ENCODE measurements around the gene EFCAB12.
A peak's percentile ranks its signal among the peaks of the same experiment; 100 is the strongest.

Gene EFCAB12

DNA sequence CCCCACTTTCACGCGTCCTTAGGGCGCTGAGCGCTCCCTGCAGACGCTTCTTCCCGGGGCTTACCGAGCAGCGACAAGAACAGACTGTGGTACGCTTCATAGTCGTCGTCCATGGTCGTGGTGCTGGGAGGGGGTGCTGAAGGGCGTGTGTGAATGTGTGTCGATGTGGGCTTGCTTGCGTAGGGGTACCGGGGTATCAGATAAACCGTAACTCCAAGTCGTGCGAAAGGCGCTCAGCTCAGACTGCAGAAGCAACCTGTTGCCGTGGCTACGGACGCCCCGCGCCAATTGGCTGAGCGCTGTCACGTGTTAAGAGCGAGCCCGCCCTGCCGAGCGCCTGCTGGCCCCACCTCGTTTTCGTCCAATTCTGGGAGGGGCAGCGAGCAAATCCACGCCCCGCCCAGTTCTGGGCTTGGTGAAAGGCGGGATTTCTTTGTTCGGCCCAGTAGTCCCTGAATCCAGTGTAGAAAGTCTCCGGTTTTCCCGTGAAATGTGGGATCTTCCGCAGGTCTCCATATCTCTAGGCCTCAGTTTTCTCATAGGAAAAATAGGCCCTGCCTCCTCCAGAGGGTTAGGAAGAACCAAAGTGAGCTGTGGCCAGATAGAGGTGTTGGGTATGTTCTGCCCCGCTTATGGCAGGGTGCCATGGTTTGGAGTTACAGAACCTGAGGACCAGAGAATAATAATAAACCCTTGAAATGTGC, at the start of gene EFCAB12:
Gene EFCAB12 (minus strand): TSS at position 261 of the 704 bp plus-strand sequence. CDS start 148 bp downstream, at position 113.
- DNase-seq (ENCODE audit: low read depth, low spot score): peak; percentile 61

DNA sequence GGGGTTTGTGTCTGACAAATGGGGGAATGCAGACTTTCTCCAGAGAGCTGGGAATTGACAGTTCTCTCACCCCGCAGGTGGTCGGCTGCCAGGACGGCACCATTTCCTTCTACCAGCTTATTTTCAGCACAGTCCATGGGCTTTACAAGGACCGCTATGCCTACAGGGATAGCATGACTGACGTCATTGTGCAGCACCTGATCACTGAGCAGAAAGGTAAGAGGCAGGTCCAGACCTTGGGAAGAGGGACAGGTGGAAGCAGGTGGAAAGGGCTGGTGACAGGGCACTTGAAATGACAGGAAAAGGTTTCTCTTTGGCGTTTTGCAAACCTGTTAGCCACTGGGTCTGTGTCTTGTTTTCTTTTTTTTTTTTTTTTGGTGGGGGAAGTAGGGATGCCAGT, 48.1 kb upstream of the EFCAB12 start:
- DNase-seq (ENCODE audit: low read depth, low spot score): no peak

DNA sequence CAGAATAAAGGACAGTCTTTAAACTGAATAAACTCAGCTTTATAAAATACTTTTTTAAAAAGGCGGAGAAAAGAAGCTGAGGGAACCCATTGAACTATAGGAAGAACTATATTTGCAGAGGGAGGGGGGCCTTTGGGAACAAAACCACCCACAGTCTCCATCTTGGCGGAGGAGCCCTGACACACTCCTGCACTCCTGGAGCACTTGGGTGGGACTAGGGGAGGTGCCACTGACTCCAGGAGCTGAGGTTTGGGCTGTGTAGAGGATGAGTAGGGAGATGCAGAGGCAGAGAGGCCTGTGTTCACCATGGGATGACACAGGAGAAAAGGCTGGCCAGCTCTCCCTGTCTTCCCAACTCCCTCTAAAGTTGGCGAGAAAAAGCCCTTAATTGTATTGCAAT, 47.4 kb upstream of the EFCAB12 start:
- no peak for DNase-seq (ENCODE audit: low read depth, low spot score)

DNA sequence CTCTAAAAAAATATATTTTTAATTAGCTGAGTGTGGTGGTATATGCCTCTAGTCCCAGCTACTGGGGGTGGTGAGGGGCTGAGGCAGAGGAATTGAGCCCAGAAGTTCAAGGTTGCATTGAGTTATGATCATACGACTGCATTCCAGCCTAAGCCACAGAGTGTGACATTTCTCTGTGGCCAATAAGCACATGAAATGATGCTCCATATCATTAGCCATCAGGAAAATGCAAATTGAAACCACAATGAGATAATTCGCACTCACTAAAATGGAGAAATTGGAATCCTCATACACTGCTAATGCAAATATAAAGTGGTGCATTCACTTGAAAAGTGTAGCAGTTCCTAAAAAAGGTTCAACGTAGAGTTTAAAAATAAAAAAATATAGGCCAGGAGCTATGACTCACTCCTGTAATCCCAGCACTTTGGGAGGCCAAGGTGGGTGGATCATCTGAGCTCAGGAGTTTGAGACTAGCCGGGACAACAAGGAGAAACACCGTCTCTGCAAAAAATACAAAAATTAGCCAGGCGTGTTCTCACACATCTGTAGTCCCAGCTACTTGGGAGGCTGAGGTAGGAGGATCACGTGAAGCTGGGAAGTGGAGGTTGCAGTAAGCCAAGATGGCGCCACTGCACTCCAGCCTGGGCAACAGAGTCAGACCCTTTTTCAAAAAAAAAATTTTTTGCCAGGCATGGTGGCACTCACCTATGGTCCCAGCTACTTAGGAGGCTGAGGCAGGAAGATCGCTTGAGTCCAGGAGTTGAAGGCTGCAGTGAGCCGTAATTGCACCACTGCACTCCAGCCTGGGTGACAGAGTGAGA, 46.8 kb upstream of the EFCAB12 start:
- no peak for DNase-seq (ENCODE audit: low read depth, low spot score)

DNA sequence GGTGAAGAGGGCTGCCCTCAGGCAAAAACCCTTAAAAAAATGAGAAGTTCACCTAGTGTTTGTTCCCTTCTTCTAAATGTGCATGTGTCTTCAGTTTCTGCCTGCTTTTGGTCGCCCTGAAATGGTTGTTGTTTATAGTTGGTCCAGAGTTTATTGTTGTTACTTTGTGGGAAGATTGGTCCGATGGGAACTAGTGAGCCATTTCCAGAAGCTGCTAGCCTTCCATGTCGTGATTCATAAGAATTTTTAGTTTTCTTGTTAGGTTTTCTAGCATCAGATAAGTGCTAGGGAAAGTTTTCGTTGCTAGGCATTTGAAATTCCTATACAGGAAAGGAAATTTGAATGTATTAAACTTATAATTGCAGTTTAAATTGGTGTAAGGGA, 45.3 kb upstream of the EFCAB12 start:
- DNase-seq (ENCODE audit: low read depth, low spot score): no peak

DNA sequence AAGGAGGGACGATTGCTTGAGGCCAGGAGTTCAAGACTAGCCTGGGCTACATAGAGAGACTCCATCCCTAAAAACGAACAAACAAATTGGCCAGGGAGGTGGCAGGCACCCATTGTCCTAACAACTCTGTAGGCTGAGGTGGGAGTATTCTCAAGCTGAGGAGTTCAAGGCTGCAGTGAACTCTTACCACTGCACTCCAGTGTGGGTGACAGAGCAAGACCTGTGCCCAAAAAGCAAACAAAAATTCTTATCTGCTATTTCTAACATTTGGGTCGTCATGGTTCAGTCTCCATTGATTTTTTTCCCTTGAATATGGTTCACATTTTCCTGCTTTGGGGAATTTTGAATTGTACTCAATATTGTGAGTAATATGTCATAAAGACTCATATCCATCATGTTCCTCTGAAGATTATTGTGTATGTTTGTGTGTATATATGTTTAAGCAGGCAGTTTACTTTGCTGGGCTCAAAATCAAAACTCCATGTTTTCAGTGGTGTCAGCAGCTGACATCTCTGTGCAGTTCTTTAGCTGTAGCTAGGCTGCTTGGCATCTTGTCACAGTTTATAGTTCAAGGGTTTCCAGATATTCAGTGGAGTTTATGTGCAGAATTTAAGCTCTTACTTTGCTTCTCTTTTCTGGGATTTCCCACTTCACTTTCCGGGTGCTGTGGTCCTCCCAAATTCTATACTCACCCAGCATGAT, 44.8 kb upstream of the EFCAB12 start:
- DNase-seq (ENCODE audit: low read depth, low spot score): no peak

DNA sequence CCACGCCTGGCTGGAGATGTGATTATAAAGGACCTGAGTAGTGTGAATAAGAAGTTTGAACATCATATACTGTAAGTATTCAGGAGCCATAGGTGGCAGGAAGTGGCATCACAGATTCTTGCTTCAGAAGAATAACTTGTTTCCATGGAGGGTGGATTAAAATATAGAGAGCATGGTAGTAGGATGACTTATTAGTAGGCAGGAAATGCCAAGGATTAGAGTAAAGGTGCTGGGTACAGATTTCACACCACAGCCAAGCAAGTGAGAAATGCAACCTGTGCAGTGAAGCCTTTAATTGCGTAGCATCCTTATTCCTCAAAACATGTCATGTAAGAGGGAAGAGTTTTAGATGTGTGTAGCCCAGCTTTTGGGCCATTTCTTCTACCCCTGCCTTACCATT, 42.4 kb upstream of the EFCAB12 start:
- DNase-seq (ENCODE audit: low read depth, low spot score): no peak

DNA sequence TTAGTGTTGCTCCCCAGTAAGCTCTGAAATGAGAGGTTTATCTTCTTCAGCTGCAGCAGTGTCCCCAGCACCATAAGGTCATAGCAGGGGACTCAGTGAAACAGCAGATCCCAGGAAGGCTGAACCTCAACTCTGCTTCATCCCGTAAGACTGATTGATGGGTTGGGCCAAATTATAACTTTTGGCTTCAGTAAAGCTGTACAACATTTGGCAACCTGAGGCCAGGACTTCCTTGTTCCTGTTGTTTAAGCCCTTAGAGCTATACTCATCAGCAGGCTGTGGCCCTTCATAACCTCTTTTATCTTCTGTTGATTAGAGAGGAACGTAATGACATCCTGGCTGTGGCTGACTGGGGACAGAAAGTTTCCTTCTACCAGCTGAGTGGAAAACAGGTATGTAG, 40.6 kb upstream of the EFCAB12 start:
- no peak for DNase-seq (ENCODE audit: low read depth, low spot score)

DNA sequence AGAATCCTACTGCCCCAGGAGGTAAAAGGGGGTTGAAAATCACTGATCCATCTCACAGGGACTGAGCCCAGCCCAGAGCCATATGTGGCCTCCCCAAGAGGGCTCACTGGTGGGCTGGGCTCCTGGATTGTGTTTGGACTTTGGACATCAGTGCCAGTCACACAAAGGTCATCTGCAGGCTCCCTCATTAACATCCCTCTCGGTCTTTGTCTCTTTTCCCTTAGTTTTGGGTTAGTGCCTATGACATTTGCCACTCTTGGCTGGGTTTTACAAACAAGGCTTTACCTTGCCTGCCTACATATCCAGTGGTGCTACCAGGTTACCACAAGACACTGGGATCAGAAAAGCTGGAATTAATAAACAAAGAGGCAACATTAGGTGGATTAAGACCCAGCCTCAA, 39.5 kb upstream of the EFCAB12 start:
- DNase-seq (ENCODE audit: low read depth, low spot score): no peak

DNA sequence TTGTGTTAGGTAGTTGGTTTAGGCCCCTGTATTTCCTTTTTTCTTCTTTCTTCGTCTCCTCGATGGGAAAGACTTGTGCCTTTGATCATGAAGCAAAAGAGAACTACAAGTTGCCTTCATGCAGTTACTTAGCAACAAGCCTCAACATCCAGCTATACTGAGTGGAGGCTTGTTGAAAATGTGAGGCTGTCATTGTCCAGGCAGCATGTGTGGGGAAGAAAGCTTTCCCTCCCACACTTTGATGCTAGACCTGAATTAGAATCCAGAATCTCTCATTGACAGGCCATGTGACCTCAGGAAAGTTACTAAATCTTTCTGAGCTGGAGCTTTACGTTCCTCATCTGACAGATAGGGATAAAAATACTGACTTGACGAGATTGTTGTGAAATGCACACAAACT, 35.3 kb upstream of the EFCAB12 start:
- no peak for DNase-seq (ENCODE audit: low read depth, low spot score)

DNA sequence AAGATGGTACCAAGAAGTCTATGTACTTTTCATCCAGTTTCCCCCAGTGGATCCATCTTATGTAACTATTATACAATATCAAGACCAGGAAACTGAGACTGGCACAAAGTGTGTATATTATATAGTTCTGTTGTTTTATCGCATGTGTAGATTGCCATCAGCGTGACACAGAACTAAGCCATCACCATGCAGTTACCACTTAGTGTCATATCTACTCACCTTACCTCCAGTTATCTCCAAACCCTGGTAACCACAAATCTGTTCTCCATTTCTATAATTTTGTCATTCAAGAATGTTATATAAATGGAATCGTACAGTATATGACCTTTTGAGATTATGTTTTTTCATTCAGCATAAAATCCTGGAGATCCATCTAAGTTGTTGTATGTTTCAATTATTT, 34.7 kb upstream of the EFCAB12 start:
- DNase-seq (ENCODE audit: low read depth, low spot score): no peak

DNA sequence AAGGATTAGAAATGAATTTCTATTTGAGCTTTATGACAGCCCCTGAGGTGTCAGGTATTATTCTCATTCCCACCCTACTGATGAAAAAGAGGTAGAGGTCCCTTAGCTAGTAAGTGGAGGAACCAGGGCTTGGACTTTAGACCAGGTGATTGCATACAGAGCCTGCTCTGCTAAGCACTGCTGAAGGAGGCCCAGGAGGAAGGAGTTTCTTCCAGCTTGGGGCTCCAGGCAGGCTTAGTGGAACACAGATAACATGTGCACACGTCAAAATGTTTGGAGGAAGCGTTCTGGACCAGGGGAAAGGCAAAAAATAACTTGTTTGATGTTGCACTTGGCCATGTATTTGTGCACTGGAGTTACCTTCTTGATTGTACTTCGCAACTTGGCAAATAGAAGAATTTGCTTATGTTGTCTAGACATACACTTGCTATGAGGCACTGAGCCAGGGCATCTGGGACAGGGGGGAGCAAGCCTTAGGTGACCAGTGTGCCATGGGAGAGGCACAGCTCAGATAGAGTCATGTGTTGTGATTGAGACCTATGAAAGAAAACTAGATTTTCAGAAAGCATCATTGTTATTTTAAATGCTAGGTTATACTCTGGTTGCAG, 34.0 kb upstream of the EFCAB12 start:
- no peak for DNase-seq (ENCODE audit: low read depth, low spot score)

DNA sequence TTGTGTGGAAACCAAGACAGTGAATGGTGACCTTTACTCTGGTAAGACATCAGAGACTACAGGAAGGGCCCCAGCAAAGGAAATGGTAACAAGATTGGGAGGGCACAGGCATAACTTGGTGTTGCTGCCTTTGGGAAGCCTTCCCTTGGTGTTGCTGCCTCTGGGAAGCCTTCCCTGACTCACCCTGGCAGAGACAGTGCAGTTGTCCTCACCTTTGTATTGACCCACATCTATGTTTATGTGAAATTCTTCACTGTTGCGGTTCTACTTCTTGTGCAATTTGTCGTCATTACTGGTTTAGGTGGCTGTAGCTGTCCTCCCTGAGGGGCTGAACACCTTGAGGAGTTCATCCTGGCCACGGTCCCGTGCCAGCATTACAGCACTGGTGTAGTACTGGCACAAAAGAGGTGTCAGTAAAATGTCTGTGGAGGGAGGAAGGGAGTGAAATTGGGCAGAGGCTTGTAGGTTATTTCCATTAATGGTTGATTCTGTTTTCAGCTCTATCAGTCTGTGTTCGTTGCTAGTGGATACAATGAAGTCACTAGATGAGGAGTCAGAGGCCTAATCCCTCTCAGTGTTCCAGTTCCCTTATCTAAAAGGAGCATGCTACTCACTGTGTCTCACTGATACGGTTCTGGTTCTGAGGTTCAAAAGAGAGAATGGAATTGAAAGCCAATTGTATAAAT, 33.2 kb upstream of the EFCAB12 start:
- no peak for DNase-seq (ENCODE audit: low read depth, low spot score)

DNA sequence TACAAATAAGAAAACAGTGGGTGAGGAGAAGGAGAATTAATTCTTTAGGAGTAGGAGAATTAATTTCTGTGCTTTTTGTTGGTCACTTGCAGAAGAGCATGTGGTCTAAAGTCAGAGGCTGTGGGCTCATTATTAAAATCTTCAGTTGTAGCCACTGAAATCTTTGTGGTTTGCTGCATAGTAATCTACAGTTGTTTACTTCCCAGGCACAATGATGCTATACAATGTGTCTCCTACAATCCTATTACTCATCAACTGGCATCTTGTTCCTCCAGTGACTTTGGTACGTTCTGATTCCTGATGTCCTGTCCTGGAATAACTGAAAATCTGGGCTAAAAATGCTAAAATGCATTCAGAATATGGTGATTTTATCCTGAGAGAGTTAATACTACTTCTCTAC, 32.6 kb upstream of the EFCAB12 start:
- no peak for DNase-seq (ENCODE audit: low read depth, low spot score)

DNA sequence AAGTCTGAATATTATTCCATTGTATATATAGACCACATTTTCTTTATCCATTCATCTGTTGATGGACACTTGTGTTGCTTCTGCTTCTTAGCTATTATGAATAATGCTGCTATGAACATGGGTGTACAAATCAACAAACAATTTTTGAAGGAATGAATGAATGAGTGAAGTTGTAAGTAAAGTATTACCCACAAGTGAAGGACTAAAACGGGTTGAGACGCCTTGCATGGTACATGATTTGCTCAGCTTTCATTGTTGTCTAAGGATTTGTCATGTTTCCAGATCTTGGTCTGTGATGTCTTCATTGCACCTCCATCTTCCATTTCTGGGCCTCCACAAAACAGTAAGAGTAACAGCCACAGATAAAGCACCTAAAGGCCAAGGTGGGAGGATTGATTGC, 32.1 kb upstream of the EFCAB12 start:
- DNase-seq (ENCODE audit: low read depth, low spot score): no peak

DNA sequence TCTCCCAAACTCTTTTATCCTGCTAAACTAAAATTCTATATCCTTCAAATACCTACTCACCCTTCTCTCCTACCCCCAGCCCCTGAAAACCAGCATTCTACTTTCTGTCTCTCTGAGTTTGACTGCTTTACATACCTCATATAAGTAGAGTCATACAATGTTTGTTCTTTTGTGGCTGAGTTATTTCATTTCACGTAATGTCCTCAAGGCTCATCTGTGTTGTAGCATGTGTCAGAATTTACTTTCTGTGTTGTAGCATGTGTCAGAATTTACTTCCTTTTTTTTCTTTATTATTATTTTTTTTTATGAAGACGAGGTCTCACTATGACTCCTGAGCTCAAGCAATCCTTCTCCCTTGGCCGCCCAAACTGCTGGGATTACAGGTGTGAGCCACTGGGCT, 31.7 kb upstream of the EFCAB12 start:
- DNase-seq (ENCODE audit: low read depth, low spot score): no peak

DNA sequence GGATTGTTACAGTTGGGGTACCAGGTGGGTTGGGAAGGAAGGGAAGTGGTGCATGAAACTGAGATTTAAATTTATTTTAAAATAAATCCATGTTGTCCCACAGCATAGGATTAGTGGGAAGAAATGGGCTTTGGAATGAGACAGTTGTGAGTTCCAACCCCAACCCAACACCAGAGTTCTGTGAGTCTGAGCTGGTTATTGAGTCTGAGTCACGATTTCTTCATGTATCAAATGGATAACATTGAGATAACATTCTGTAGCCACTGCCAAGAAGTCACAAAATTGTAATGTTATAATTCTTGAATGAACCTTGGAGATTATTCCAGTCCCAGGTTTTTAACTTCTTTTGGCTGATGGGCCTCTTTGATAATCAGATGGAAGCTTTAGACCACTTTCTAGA, 25.3 kb upstream of the EFCAB12 start:
- DNase-seq (ENCODE audit: low read depth, low spot score): no peak

DNA sequence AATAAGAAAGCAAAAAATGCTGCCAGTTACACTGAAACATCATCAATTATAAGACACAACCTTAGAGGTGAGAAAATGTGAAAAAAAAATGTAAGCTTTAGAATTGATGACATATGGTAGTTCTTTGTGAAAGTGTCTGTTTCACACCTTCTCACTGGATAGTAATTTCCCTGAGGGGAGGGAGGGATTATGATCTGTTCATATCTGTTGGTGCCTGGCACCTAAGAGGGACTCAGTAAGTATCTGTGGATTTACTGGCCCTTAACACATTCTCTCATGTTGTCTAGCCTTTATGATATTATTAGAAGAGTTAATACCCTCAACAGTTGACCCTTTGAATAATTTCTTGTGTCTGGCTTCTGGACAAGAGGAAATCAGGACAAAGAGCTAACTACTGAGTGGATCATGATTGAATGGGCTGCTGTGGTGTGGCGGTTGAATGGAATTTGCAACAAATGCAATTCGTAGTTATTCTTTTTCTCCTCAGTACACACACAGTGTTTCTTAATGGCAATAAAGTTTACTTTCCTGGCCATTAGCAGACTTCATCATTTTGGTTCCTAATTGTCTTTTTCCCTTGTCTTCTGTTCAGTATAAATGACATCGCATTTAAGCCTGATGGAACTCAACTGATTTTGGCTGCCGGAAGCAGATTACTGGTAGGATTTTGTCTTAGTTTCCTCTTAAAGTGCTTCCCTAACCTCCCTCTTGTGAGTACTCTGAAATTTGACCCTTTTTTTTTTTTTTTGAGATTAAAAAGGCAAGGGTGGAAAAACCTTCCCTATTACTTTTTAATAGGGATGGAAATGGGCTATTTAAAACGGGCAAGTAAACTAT, 21.1 kb upstream of the EFCAB12 start:
- no peak for DNase-seq (ENCODE audit: low read depth, low spot score)

DNA sequence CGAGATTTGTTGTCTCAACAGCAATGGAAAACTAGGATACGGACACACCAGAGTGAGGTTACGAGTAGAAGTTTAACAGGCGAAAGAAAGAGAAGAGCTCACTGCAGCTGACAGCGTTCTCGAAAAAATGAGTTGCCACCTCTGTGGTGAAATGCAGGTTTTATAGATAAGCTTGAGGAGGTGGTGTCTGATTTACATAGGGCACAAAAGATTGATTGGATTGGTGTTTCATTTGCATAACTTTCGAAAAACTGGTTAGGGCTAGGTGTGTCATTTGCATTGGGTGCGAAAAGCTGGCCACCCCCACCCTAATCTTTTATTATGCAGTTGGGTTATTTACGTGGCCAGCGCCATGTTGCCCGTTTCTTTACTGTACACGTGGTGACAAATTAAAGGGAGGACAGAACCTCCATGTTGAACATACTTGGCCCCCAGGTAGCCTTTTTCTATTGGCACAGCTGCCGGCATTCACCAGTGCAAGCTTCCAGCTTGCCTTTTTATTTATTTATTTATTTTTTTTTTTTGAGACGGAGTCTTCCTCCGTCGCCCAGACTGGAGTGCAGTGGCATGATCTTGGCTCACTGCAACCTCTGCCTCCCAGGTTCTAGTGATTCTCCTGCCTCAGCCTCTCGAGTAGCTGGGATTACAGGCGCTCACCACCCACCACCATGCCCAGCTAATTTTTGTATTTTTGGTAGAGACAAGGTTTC, 19.9 kb upstream of the EFCAB12 start:
- no peak for DNase-seq (ENCODE audit: low read depth, low spot score)

DNA sequence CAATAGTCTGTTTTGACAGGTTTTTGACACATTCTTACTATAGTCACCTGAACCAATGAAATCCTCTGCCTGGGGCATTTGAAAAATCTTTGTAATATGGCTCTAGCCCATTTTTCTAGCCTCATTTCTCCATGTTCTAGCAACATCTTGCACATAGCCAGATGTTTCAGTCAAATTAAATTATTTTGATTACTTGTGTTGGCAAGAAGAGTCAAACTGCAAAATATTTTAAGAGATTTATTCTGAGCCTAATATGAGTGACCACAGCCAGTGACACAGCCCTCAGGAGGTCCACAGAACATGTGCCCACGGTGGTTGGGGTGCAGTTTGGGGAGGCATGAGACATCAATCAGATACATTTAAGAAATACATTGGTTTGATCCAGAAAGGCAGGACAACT, 18.5 kb upstream of the EFCAB12 start:
- DNase-seq (ENCODE audit: low read depth, low spot score): no peak
